HEK293T (cell line): ENCODE data around the gene DAG1.

Source experiments
- BHLHE40 ChIP-seq: fragments of 450-650 bp; IDR thresholded peaks from 2 replicates; pipeline ENCODE4 v1.6.1; 2016; ENCODE audit warnings: mild to moderate bottlenecking, moderate library complexity, borderline replicate concordance
- ELF4 ChIP-seq: fragments of 450-650 bp; IDR thresholded peaks from 2 replicates; pipeline ENCODE4 v1.6.1; 2017; ENCODE audit warnings: antibody characterized with exemption
- FOXK2 ChIP-seq: fragments of 450-650 bp; IDR thresholded peaks from 2 replicates; pipeline ENCODE4 v1.6.1; 2016; ENCODE audit warnings: mild to moderate bottlenecking
- FOXM1 ChIP-seq: fragments of 450-650 bp; IDR thresholded peaks from 2 replicates; pipeline ENCODE4 v1.6.1; 2017; ENCODE audit warnings: mild to moderate bottlenecking, borderline replicate concordance
- L3MBTL2 ChIP-seq: fragments of 450-650 bp; conservative IDR thresholded peaks from 2 replicates; pipeline ENCODE4 v1.6.1; 2016; ENCODE audit warnings: mild to moderate bottlenecking
- SP1 ChIP-seq: fragments of 450-650 bp; IDR thresholded peaks from 2 replicates; pipeline ENCODE4 v1.6.1; 2017
- SUZ12 ChIP-seq: fragments of 450-650 bp; IDR thresholded peaks from 2 replicates; pipeline ENCODE4 v1.6.1; 2016; ENCODE audit warnings: mild to moderate bottlenecking
- TF ChIP-seq, protein P1 (sequence below): fragments of 450-650 bp; IDR thresholded peaks from 2 replicates; pipeline ENCODE4 v1.6.1; 2016

- TF ChIP-seq ELF4 (no peak), FOXK2 (no peak), FOXM1 (no peak), L3MBTL2 (no peak), SUZ12 (no peak), BHLHE40 (no peak), SP1 (no peak)
- TF ChIP-seq, protein P1, sequence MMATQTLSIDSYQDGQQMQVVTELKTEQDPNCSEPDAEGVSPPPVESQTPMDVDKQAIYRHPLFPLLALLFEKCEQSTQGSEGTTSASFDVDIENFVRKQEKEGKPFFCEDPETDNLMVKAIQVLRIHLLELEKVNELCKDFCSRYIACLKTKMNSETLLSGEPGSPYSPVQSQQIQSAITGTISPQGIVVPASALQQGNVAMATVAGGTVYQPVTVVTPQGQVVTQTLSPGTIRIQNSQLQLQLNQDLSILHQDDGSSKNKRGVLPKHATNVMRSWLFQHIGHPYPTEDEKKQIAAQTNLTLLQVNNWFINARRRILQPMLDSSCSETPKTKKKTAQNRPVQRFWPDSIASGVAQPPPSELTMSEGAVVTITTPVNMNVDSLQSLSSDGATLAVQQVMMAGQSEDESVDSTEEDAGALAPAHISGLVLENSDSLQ: no peak
Measured at GRCh38 chr3:49421890-49422378, 48.1 kb upstream of the DAG1 start.
